Activated T-cell treated with anti-CD3 and anti-CD28 coated beads for 4 hours (primary cell): ENCODE measurements around the gene LCE1D.

ENCODE experiments used
- DNase-seq: peaks from one replicate; pipeline ENCODE4 v3.0.0-alpha.2; 2020

The LCE1D gene, protein sequence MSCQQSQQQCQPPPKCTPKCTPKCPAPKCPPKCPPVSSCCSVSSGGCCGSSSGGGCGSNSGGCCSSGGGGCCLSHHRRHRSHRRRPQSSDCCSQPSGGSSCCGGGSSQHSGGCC

DNA sequence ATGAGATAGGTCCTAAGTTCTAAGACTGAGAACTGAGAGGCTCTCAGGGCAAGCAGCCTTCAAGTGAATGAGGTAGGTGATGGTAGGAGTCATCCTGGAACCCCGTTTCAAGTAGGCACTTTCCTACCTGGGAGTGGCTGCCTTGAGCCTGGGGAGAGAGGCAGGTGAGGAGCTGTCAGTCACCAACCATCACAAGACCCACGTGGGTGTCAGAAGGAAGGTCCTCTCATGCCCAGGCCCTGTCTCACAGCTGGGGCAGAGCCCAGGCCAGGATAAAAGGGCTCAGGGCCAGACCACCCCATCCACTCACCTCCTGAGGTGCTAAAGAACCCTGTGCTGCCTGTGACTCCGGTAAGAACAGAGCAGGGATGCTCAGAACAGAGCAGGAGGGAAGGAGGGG is at the start of gene LCE1D:
Gene LCE1D (plus strand): TSS at position 301 of the 400 bp plus-strand sequence. CDS start 1,074 bp downstream, outside the sequence.
- no peak for DNase-seq

DNA sequence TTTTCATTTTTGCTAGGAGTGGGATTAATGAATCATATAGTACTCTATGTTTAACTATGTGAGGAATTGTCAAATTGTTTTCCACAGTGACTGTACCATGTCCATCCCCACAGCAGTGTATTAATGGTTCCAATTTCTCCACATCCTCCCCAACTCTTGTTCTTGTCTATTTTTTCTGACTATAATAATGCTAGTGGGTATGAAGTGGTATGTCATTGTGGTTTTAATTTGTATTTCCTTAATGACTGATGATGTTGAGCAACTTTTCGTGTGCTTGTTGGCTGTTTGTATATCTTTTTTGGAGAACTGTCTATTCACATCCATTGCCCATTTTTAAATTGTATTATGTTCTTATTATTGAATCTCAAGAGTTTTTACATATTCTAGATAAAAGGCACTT is 48.7 kb upstream of the LCE1D start:
- no peak for DNase-seq

DNA sequence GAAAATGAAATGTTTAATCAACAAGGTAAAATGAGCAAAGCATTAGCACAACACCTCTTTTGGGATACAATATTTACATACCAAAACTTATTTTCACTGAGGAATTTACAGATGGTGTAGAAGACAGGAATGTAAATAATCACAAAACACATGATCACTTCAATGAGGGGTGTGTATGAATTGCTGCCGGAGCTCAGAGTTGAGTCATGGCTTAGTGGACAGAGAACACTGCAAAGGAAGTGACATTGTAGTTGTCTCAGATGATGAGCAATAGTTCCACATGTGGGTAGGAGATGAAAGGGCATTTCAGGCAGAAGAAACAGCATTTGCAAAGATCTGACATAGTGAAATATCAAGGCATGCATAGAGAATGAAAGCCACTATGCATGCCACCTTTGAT is 44.3 kb upstream of the LCE1D start:
- no peak for DNase-seq

DNA sequence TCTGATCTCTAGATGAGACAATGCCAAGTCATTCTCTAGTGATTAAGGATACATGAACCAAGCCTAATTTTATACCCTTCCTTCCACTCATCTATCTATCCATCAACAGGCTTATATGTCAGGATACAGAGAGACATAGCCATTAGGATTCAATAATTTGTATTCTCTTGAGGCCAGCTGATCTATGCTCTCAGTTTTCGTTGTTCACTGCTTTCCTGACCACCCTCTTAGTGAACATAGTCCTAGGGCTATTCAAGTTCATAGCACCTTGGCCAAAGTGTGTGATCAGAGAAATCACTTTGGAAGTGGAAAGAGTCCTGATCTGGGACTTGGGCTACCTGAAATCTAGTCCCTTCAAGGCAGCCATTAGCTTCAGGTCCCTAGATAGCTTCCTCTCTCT is 42.9 kb upstream of the LCE1D start:
- DNase-seq: no peak

DNA sequence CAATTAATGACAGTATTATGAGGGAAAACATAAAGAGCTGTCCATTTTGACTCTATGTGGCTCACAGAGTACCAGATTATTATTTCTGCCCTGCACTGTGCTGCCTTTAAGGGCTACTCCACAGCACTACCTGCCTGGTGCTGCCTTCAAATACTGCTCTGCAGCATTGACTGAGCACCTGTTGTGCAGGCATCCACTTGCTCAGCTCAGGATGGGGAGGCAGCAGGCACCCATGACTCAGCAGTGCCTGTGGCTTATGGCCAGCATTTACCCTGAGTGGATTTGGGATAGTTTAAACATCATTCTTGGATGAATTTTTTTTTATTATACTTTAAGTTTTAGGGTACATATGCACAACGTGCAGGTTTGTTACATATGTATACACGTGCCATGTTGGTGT is 39.6 kb upstream of the LCE1D start:
- no peak for DNase-seq

DNA sequence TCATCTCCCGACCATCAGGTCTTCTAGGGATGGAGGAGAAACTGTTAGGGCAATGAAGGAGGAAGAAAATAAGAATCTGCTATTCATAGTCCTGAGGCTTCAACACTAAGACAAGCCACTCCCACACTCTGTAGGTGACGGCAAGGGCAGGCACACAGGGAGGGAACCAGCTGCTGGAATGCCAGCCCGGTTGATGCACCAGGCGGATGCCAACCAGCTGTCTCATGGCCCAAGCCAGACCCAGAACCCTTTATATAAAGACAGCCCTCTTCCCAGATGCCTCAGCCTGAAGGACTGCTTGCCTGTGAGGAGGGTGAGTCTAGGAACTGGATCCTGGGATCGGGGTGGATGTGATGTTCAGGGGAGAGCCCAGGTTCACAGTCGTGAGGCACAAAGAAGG is 38.8 kb upstream of the LCE1D start, which contains the start of gene KPRP:
Gene KPRP (plus strand): TSS at position 279 of the 400 bp plus-strand sequence. CDS start 1,564 bp downstream, outside the sequence.
- DNase-seq: no peak

DNA sequence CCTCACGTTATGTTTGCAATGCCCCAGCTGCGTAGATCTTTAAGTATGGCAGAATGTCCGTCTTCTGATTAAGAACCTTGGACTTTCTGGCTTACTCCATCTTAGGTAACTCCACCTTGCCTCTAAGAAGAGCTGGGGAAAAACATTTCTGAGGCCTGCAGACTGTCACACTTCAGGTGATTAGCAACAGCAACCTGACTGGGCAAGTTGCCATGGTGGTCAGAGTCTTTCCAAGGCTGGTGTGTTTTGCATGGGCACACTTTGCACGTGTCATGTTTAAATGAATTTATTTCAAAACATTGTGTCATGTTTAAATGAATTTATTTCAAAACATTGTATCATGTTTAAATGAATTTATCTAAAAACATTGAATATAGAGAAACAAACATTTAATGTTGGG is 37.9 kb upstream of the LCE1D start:
- DNase-seq: no peak

DNA sequence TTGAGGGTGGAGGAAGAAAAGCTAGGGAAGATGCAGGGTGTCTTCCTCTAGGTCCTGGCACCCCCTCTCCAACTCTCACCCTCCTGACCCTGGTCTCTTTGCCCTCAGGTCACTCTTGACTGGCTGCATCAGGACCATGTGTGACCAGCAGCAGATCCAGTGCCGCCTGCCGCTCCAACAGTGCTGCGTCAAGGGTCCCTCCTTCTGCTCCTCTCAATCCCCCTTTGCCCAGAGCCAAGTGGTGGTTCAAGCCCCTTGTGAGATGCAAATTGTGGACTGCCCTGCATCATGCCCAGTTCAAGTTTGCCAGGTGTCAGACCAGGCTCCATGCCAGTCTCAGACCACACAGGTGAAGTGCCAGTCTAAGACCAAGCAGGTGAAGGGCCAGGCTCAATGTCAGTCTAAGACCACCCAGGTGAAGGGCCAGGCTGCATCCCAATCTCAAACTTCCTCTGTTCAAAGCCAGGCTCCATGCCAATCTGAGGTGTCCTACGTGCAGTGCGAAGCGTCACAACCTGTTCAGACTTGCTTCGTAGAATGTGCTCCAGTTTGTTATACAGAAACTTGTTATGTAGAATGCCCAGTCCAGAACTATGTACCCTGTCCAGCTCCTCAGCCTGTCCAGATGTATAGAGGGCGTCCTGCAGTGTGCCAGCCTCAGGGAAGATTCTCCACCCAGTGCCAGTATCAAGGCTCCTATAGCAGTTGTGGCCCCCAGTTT is 36.9 kb upstream of the LCE1D start:
- DNase-seq: no peak

DNA sequence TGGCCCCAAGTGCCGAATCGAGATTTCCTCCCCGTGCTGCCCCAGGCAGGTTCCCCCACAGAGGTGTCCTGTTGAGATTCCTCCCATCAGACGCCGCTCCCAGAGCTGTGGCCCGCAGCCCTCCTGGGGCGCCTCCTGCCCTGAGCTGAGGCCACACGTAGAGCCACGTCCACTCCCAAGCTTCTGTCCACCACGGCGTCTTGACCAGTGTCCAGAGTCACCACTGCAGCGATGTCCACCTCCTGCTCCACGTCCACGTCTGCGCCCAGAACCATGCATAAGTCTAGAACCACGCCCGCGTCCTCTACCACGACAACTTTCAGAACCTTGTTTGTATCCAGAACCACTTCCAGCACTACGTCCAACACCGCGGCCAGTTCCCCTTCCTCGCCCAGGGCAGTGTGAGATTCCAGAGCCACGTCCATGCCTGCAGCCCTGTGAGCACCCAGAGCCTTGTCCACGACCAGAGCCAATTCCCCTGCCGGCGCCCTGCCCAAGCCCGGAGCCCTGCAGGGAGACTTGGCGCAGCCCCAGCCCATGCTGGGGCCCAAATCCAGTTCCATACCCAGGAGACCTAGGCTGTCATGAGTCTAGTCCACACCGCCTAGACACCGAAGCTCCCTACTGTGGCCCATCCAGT is 35.9 kb upstream of the LCE1D start:
- no peak for DNase-seq

DNA sequence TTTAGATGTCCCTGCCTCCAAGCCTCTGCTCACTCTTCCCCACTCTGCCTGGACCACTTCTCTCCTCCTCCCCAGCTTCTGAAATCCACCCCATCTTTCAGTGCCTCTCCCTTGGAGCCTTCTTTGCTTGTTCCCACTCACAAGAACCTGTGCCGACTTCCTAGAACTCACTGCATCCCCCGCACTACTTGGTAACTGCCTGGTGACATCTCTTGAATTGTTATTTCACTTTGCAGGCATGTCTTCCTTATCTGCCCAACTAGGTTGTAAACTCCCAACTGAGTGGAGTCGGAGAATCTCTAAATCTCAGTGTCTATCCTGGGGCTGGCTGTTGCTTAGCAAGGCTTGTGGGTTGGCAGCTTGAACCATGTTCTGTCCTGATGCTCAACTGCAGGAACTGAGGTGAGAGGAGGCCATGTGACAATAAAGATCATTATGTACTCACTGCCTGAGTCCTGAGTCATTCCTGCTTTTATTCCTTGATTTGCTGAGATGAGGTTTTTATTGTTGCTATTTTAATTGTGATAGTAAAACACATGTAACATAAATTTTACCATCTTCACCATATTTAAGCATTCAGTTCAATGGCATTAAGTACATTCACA is 34.8 kb upstream of the LCE1D start:
- no peak for DNase-seq

DNA sequence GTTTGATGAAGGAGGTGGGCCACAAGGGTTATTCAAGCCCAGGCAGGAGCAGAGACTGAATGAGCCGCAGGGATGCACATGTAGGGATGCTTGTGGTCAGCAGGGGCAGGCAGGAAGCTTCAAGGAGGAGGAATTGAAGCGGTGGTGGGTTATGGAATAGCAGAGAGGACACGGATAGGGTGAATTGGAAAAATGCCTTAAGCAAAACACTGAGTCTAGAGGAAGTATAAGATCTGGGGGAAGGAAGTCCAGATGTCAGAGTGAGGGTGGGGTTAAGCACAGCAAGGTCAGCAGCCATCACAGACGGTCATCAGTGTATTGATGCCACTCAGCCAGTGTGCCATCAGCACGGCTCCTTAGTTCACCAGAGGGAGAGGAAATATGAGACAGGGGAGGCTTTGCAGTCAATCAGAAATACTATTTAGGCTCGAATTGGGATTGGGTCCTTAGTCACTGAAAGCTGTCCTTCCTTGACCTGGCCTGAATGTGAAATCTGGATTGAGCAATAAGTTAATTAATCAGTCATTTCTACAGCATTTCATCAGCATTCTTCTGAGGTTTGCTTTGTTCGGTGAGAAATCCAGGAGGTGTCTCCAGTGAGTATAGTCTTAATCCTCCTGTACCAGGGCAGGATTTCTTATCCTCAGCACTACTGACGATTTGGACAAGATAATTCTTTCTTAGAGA is 27.5 kb upstream of the LCE1D start:
- DNase-seq: no peak

DNA sequence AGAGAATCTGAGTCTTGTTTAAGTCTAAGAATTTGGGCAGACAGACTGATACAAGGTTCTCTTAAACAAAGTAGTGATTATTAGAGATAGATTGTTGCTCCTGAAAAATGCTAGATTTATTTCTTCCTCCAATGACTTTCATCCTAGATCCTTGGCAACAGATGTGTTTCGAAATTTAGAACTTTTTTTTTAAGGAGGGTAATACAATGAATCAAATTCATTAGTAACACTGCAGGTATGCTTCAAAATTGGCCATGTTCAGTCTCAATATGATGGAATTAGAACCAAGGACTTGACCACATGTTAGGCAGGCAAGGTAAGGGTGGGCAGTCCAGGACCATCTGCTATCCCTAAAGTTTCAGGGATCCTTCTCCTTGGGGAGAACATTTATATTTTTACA is 26.1 kb upstream of the LCE1D start:
- DNase-seq: no peak

DNA sequence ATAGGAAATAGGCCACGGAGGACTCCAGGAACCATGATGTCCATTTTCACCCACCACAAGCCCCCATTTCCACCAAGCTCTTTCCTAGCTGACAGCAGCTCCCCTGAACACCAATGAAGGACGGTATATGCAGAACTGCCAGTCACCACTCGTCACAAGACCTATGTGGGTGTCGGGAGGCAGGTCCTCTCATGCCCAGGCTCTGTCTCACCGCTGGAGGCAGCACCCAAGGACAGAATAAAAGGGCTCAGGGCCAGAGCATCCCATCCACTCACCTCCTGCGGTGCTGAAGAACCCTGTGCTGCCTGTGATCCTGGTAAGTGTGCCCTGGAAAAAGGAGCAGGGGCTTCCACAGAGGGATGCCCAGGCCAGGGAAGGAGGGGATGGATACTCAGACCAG is 21.6 kb upstream of the LCE1D start, which contains the start of gene LCE1F:
Gene LCE1F (plus strand): TSS at position 266 of the 400 bp plus-strand sequence. CDS start 1,232 bp downstream, outside the sequence.
- DNase-seq: no peak

DNA sequence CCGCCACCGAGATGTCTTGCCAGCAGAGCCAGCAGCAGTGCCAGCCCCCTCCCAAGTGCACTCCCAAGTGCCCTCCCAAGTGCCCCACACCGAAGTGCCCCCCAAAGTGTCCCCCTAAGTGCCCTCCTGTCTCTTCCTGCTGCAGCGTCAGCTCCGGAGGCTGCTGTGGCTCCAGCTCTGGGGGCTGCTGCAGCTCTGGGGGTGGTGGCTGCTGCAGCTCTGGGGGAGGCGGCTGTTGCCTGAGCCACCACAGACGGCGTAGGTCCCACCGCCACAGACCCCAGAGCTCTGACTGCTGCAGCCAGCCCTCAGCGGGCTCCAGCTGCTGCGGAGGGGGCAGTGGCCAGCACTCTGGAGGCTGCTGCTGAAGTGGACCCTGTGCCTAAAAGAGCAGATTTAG is 20.2 kb upstream of the LCE1D start:
- DNase-seq: no peak

DNA sequence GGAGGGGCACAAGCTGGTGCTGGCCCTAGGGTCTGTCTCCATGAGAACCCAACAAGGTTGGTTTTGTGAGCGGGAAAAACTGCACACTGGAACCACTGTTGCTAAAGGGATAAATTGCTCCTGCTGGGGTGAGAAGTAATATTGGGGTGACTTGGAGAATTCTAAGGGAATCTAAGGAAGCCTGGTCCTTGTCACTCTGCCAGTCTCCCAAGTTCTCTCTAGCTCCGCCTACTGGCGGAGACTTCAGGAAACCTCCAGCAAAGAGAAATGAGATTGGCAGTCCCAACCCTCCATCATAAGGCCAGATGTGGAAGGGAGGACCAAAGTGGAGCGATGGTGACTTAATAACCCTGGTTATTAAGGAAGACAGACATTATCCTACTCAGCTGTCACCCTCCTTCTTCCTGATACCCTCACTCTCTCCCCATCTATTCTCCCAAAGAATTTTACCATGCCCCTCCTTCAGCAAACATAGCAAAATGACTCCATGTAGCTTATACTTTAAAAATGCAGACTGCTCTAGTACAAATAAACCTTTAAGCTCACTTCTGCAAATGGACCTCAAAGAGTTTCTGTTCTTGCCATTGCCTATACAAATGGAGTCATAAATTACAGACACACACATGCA is 18.9 kb upstream of the LCE1D start:
- no peak for DNase-seq

DNA sequence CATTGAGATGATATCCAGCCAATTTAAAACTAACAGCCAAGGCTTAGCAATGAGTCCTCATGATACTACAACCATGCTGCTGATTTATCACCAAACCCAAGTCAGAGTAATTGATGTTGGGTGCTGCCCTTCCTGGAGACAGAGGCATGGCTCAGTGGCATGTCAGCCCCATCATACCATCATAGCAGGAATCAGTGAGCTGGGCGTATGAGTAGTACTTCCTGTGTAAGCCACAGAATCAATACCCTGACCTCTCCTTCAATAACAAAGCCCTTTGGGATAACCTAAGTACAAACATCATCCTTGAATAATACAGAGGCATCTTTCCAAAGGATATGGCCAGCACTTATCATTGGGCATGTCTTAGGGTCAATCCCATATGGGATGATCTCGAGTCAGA is 13.4 kb upstream of the LCE1D start:
- no peak for DNase-seq

DNA sequence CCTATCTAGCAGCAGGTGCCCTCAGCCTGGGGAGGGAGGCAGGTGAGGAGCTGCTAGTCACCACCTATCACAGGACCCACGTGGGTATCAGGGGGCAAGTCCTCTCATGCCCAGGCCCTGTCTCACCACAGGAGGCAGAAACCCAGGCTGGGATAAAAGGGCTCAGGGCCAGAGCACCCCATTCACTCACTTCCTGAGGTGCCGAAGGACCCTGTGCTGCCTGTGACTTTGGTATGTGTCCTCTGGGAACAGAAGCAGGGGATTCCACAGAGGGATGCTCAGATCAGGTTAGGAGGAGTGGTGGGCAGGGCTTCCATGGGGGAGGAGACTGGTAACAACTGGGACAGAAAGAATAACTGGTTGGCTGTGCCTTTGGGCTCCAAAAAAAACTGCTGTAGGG is 10.4 kb upstream of the LCE1D start, which contains the start of gene LCE1E:
Gene LCE1E (plus strand): TSS at position 181 of the 400 bp plus-strand sequence. CDS start 1,043 bp downstream, outside the sequence.
- DNase-seq: no peak

DNA sequence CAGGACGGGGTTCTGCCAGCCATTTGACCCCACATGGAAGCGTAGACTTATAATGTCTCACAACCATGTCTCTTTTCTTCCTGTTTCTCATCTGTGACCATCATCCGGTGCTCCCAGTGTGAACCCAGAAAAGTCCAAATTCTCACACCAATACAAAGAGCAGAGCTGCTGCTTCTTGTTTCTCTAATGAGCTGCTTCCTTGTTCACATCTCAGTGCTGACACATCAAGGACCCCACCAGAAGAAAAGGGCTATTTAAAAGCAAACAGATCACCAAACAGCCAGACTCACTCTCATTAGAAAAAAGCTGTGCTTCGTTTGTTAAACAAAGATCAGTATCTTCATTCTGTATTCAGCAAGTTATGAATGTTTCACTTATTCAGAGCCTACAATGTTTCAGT is 835 bp upstream of the LCE1D start:
- DNase-seq: no peak

DNA sequence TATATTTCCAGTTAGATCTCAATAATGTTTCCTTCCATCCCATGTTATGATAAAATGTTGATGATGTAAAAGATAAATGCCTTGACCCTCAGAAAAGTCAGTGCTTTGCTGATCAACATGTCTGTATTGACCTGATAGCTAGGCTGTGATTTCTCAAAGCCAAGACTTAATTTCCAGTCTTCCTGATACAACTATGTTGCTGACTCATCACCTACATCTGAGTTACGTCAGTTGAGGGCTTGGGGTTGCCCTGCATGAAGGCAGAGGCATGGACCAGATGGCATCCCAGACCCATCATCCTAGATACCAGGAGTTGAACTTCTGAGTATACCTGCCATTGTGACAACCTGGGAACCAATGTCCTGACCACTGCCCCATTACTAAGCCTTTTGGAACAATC is 4.8 kb downstream of the LCE1D start:
- no peak for DNase-seq

DNA sequence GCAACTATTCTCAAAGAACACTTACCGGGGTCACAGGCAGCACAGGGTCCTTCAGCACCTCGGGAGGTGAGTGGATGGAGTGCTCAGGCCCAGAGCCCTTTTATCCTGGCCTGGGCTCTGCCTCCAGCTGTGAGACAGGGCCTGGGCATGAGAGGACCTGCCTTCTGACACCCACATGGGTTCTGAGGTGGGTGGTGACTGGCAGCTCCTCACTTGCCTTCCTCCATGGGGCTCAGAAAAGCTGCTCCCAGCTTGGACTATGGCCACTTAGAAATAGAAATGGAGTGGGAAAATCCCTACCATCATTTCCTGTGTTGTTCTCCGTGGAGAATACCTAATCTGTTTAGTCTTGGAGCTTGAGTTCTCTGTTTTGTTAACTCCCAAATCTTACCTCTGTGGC is 10.1 kb downstream of the LCE1D start, which contains the start of gene LCE1C:
Gene LCE1C (minus strand): TSS at position 76 of the 400 bp plus-strand sequence. CDS start 1,173 bp downstream, outside the sequence.
- DNase-seq: no peak

DNA sequence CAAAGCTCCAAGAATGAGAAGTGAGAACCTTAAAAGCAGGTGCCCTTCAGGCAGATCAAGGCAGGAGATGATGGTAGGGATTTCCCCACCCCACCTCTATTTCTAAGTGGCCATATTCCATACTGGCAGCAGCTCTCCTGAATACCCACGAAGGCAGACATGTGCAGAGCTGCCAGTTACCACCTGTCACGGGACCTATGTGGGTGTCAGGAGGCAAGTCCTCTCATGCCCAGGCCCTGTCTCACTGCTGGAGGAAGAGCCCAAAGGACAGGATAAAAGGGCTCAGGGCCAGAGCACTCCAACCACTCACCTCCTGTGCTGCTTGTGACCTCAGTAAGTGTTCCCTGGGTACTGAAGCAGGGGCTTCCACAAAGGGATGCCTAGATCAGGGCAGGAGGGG is 14.5 kb downstream of the LCE1D start:
- DNase-seq: no peak

DNA sequence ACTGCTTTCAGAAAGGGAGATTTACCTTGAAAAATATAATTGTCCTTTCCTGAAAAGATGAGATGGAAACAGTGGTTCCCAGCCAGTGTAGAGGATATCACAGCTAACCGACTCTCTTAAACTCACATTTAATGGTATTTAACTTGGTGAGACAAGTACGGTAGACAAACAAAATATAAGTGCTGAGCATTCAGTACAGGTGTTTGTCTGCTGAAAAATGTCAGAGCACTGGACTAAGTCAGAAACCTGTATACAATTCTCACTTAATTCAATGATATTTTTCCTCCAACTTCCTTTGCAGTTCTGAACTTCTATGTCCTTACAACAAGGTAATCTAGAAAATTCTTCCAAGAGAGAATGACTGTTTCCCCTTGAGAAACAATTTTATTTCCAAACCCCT is 15.2 kb downstream of the LCE1D start, which contains the start of gene LCE1B:
Gene LCE1B (plus strand): TSS at position 301 of the 400 bp plus-strand sequence. CDS start 476 bp downstream, outside the sequence.
- DNase-seq: no peak
